ENCODE results near the gene PHIP.

- TF ChIP-seq, protein P1, sequence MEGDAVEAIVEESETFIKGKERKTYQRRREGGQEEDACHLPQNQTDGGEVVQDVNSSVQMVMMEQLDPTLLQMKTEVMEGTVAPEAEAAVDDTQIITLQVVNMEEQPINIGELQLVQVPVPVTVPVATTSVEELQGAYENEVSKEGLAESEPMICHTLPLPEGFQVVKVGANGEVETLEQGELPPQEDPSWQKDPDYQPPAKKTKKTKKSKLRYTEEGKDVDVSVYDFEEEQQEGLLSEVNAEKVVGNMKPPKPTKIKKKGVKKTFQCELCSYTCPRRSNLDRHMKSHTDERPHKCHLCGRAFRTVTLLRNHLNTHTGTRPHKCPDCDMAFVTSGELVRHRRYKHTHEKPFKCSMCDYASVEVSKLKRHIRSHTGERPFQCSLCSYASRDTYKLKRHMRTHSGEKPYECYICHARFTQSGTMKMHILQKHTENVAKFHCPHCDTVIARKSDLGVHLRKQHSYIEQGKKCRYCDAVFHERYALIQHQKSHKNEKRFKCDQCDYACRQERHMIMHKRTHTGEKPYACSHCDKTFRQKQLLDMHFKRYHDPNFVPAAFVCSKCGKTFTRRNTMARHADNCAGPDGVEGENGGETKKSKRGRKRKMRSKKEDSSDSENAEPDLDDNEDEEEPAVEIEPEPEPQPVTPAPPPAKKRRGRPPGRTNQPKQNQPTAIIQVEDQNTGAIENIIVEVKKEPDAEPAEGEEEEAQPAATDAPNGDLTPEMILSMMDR (conservative IDR thresholded peaks at IDR 0.05), result no peak
- TF ChIP-seq ZFX (IDR thresholded peaks at IDR 0.05), result no peak
Measured at GRCh38 chr6:79057746-79058145, 20.3 kb downstream of the PHIP start.

Data from C4-2B (cell line).